Mesendoderm (in vitro differentiated cells): ENCODE measurements around the gene GALNT5.
A peak's percentile ranks its signal among the peaks of the same experiment; 100 is the strongest.

Experiments
- DNase-seq: peaks from one replicate; pipeline ENCODE4 v3.0.0; 2013
- H2AK5ac ChIP-seq: 2 replicates; pipeline ENCODE4 v1.6.1; 2013; ENCODE audit warnings: low read length, inconsistent platforms
- H2BK120ac ChIP-seq: 2 replicates; pipeline ENCODE4 v1.6.1; 2013; ENCODE audit warnings: low read depth, mild to moderate bottlenecking, low read length, moderate library complexity, mixed read lengths
- H2BK15ac ChIP-seq: replicated peaks from 2 replicates; pipeline ENCODE4 v1.6.1; 2013; ENCODE audit warnings: low read depth, mild to moderate bottlenecking, moderate library complexity
- H2BK5ac ChIP-seq: 2 replicates; pipeline ENCODE4 v1.6.1; 2013; ENCODE audit warnings: low read length, inconsistent platforms
- H3K18ac ChIP-seq: 2 replicates; pipeline ENCODE4 v1.6.1; 2013; ENCODE audit warnings: mild to moderate bottlenecking, low read length, mixed read lengths
- H3K23ac ChIP-seq: one replicate; pipeline ENCODE4 v1.6.1; 2013; ENCODE audit warnings: low read length
- H3K27ac ChIP-seq: 2 replicates; pipeline ENCODE4 v1.5.1; 2013; ENCODE audit warnings: low read depth, mild to moderate bottlenecking, inconsistent platforms, low read length, moderate library complexity
- H3K27me3 ChIP-seq: 2 replicates; pipeline ENCODE4 v1.6.1; 2013; ENCODE audit warnings: low read length, control low read depth, mild to moderate bottlenecking, inconsistent platforms; ENCODE audit not compliant: insufficient read depth, poor library complexity
- H3K36me3 ChIP-seq: 2 replicates; pipeline ENCODE4 v1.6.1; 2013; ENCODE audit warnings: low read length, inconsistent platforms; ENCODE audit not compliant: control insufficient read depth, insufficient read depth
- H3K4ac ChIP-seq: one replicate; pipeline ENCODE4 v1.6.1; 2013; ENCODE audit warnings: low read depth, mild to moderate bottlenecking, low read length, moderate library complexity
- H3K4me1 ChIP-seq: 2 replicates; pipeline ENCODE4 v1.6.1; 2013; ENCODE audit warnings: low read depth, low read length, inconsistent platforms; ENCODE audit not compliant: control insufficient read depth
- H3K4me2 ChIP-seq: 2 replicates; pipeline ENCODE4 v1.6.1; 2013; ENCODE audit warnings: low read length
- H3K4me3 ChIP-seq: 2 replicates; pipeline ENCODE4 v1.5.1; 2013; ENCODE audit warnings: mild to moderate bottlenecking, low read length
- H3K56ac ChIP-seq: one replicate; pipeline ENCODE4 v1.6.1; 2013; ENCODE audit warnings: low read length
- H3K79me1 ChIP-seq: 2 replicates; pipeline ENCODE4 v1.6.1; 2013; ENCODE audit warnings: low read length, inconsistent platforms
- H3K79me2 ChIP-seq: 2 replicates; pipeline ENCODE4 v1.6.1; 2013; ENCODE audit warnings: mild to moderate bottlenecking, low read length; ENCODE audit not compliant: control insufficient read depth, insufficient read depth
- H3K9ac ChIP-seq: 2 replicates; pipeline ENCODE4 v1.6.1; 2013; ENCODE audit warnings: low read length, inconsistent platforms
- H4K5ac ChIP-seq: one replicate; pipeline ENCODE4 v1.6.1; 2013; ENCODE audit warnings: low read length
- H4K8ac ChIP-seq: one replicate; pipeline ENCODE4 v1.6.1; 2013; ENCODE audit warnings: low read depth, mild to moderate bottlenecking, control low read depth, low read length, moderate library complexity
- WGBS: extraction: QIAGEN DNeasy Blood & Tissue Kit; methylation state at CpG from one replicate; pipeline ENCODE4 v1.1.7; 2013; ENCODE audit warnings: low lambda C conversion rate, missing lambda C conversion rate; ENCODE audit not compliant: insufficient coverage; ENCODE audit errors: extremely low coverage; 5-methylcytosine and 5-hydroxymethylcytosine counted together

The GALNT5 gene

GRCh38 chr2:157326698-157327097, 69.2 kb downstream of the GALNT5 start:
- WGBS = no CpG with 5 or more reads among the region's 3 CpGs
- Histone ChIP-seq H3K9ac (no peak overlapping the region), H3K4ac (no peak overlapping the region), H4K5ac (no peak overlapping the region), H2BK15ac (no peak overlapping the region), H3K23ac (no peak overlapping the region), H3K27ac (no peak overlapping the region), H3K27me3 (no peaks in the 10 kb centered on the region), H3K79me1 (no peaks in the 10 kb centered on the region), H2BK5ac (no peak overlapping the region), H2AK5ac (no peak overlapping the region), H4K8ac (no peak overlapping the region), H3K36me3 (no peaks in the 10 kb centered on the region), H3K4me1 (peaks cover 3% of the 10 kb centered on the region), H3K56ac (no peak overlapping the region), H3K4me3 (no peak overlapping the region), H3K18ac (no peak overlapping the region), H3K4me2 (no peak overlapping the region), H3K79me2 (no peaks in the 10 kb centered on the region), H2BK120ac (no peak overlapping the region)
- no peak for DNase-seq

GRCh38 chr2:157327200-157327599, 69.7 kb downstream of the GALNT5 start:
- Histone ChIP-seq H2BK15ac (no peak overlapping the region), H3K27me3 (no peaks in the 10 kb centered on the region)
- WGBS = no CpG with 5 or more reads among the region's 3 CpGs

GRCh38 chr2:157327621-157328500, 70.4 kb downstream of the GALNT5 start:
- Histone ChIP-seq H2AK5ac (no peak overlapping the region), H3K79me2 (no peaks in the 10 kb centered on the region), H4K8ac (no peak overlapping the region), H3K27me3 (no peaks in the 10 kb centered on the region), H3K4me2 (no peak overlapping the region), H2BK5ac (no peak overlapping the region), H3K9ac (no peak overlapping the region), H3K27ac (no peak overlapping the region), H3K18ac (no peak overlapping the region), H4K5ac (no peak overlapping the region), H3K56ac (no peak overlapping the region), H2BK15ac (no peak overlapping the region), H3K79me1 (no peaks in the 10 kb centered on the region), H3K4ac (no peak overlapping the region), H3K36me3 (no peaks in the 10 kb centered on the region), H3K23ac (no peak overlapping the region), H3K4me3 (no peak overlapping the region), H2BK120ac (no peak overlapping the region), H3K4me1 (peaks cover 3% of the 10 kb centered on the region)
- no CpG with 5 or more reads among the region's 11 CpGs for WGBS
- DNase-seq = peak; percentile 88

More at GRCh38 chr2:157327200-157327599, 69.7 kb downstream of the GALNT5 start:
- no peak overlapping the region for H3K4ac ChIP-seq
- no peaks in the 10 kb centered on the region for H3K36me3 ChIP-seq
- no peaks in the 10 kb centered on the region for H3K79me2 ChIP-seq
- H2BK120ac ChIP-seq = no peak overlapping the region
- no peak for DNase-seq
- H3K23ac ChIP-seq = no peak overlapping the region
- no peak overlapping the region for H2AK5ac ChIP-seq
- peaks cover 3% of the 10 kb centered on the region for H3K4me1 ChIP-seq
- H3K18ac ChIP-seq = no peak overlapping the region
- H3K56ac ChIP-seq = no peak overlapping the region
- no peak overlapping the region for H3K9ac ChIP-seq
- H3K4me3 ChIP-seq = no peak overlapping the region
- H3K4me2 ChIP-seq = no peak overlapping the region
- H4K8ac ChIP-seq = no peak overlapping the region
- no peaks in the 10 kb centered on the region for H3K79me1 ChIP-seq
- no peak overlapping the region for H4K5ac ChIP-seq
- no peak overlapping the region for H3K27ac ChIP-seq
- H2BK5ac ChIP-seq = no peak overlapping the region

GRCh38 chr2:157329524-157329923, 72.0 kb downstream of the GALNT5 start:
- Histone ChIP-seq H3K27me3 (no peaks in the 10 kb centered on the region), H3K36me3 (no peaks in the 10 kb centered on the region), H2BK15ac (no peak overlapping the region), H2BK5ac (no peak overlapping the region), H2BK120ac (no peak overlapping the region), H3K79me2 (no peaks in the 10 kb centered on the region), H3K18ac (no peak overlapping the region), H3K4me1 (peaks cover 3% of the 10 kb centered on the region), H4K5ac (no peak overlapping the region), H3K9ac (no peak overlapping the region), H2AK5ac (no peak overlapping the region), H3K79me1 (no peaks in the 10 kb centered on the region), H3K4ac (no peak overlapping the region), H4K8ac (no peak overlapping the region), H3K23ac (no peak overlapping the region), H3K4me2 (no peak overlapping the region), H3K4me3 (no peak overlapping the region), H3K27ac (no peak overlapping the region), H3K56ac (no peak overlapping the region)
- whole genome bisulfite sequencing = no CpG with 5 or more reads among the region's 9 CpGs
- no peak for DNase-seq

GRCh38 chr2:157333304-157334047, 76.0 kb downstream of the GALNT5 start:
- no peak overlapping the region for H3K18ac ChIP-seq
- no peak overlapping the region for H3K4ac ChIP-seq
- no peaks in the 10 kb centered on the region for H3K4me1 ChIP-seq
- H2AK5ac ChIP-seq = no peak overlapping the region
- no peak overlapping the region for H3K23ac ChIP-seq
- H2BK5ac ChIP-seq = no peak overlapping the region
- no peak for DNase-seq
- H4K8ac ChIP-seq = no peak overlapping the region
- no peaks in the 10 kb centered on the region for H3K36me3 ChIP-seq
- no peak overlapping the region for H3K9ac ChIP-seq
- no peaks in the 10 kb centered on the region for H3K79me2 ChIP-seq
- H3K56ac ChIP-seq = no peak overlapping the region
- no peak overlapping the region for H3K27ac ChIP-seq
- no peak overlapping the region for H3K4me2 ChIP-seq
- H3K79me1 ChIP-seq = no peaks in the 10 kb centered on the region
- WGBS = no CpG with 5 or more reads among the region's 2 CpGs
- H3K4me3 ChIP-seq = no peak overlapping the region
- H2BK120ac ChIP-seq = no peak overlapping the region
- H4K5ac ChIP-seq = no peak overlapping the region
- H2BK15ac ChIP-seq = no peak overlapping the region
- H3K27me3 ChIP-seq = no peaks in the 10 kb centered on the region
